Mucosa of rectum (tissue), 2 donors: ENCODE data around the gene YPEL4.
"Not testable (repeated sequence)": the region's sequence is repeated elsewhere in the genome, so short reads cannot be mapped to it uniquely, and the experiment has no call there.

Source experiments
- H3K27ac ChIP-seq, 2 donors: one replicate each; pipeline ENCODE4 v1.7.0; 2013; ENCODE audit warnings: inconsistent platforms in 2 of 2, low read depth in 2 of 2, low read length in 2 of 2
- H3K27me3 ChIP-seq, 2 donors: one replicate each; pipeline ENCODE4 v1.7.0; 2013; ENCODE audit warnings: low read length in 2 of 2; ENCODE audit not compliant: control insufficient read depth in 2 of 2, insufficient read depth in 2 of 2
- H3K36me3 ChIP-seq, 2 donors: one replicate each; pipeline ENCODE4 v1.7.0; 2013; ENCODE audit warnings: low read length in 2 of 2; ENCODE audit not compliant: control insufficient read depth in 2 of 2, insufficient read depth in 2 of 2
- H3K4me1 ChIP-seq, 2 donors: one replicate each; pipeline ENCODE4 v1.7.0; 2013; ENCODE audit warnings: low read length in 2 of 2, mild to moderate bottlenecking in 1 of 2; ENCODE audit not compliant: control insufficient read depth in 2 of 2, insufficient read depth in 2 of 2
- H3K4me3 ChIP-seq, 2 donors: one replicate each; pipeline ENCODE4 v1.7.0; 2013; ENCODE audit warnings: low read length in 2 of 2
- H3K9ac ChIP-seq, 2 donors: one replicate each; pipeline ENCODE4 v1.7.0; 2013; ENCODE audit warnings: low read length in 2 of 2, low read depth in 1 of 2, mild to moderate bottlenecking in 1 of 2
- H3K9me3 ChIP-seq, 2 donors: one replicate each; pipeline ENCODE4 v1.7.0; 2013; ENCODE audit warnings: low read length in 2 of 2; ENCODE audit not compliant: control insufficient read depth in 2 of 2
- donor health status: healthy.
- donor health status: Normal muscosa, but diverticular disease.

YPEL4 gene, protein sequence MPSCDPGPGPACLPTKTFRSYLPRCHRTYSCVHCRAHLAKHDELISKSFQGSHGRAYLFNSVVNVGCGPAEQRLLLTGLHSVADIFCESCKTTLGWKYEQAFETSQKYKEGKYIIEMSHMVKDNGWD

DNA sequence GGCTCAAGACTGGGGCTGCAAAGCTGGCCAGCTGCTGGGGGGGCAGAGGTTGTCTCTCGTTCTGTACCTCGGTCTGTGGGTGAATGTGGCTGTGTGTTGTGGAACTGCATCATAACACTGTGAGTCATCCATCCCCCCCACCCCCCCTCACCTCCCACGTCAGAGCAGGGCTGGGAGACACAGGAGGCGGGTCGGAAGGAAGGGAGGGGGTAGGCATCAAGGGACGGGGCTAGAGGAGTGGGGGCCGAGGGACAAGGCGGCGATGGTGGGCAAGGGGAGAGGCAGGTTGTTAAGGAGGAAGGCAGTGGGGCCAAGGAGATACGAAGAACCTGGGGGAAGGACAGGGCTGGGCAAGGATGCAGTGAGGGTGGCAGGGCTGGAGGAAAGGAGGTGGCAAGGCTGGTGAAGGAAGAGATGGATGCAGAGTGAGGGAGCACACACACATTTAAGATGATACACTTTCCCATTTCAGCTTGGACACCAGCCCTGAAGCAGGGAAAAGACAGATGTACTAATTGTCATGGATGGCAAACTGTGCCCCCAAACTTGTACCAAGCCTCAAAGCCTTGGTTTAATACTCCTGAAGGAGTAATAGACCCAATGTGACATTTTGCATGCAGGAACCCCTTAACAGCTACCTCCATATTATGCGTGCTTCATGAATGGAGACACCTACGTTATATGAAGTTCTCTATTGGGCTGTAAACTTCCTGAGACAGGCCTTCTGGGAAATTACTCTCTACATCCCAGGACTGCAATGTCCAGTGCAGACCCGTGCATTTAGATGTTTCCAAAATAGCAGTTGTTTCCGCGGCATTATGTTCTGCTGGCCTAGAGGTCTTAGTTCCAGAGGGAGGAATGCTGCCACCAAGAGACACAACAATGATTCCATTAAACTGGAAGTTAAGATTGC is at the start of gene YPEL4:
Gene YPEL4, minus strand, starts transcription at position 87 of the 913 bp plus-strand sequence. CDS start 2,805 bp downstream, outside the sequence.
- peaks cover 33 to 41% of the 10 kb centered on the region in 2 donors for H3K27me3 ChIP-seq

DNA sequence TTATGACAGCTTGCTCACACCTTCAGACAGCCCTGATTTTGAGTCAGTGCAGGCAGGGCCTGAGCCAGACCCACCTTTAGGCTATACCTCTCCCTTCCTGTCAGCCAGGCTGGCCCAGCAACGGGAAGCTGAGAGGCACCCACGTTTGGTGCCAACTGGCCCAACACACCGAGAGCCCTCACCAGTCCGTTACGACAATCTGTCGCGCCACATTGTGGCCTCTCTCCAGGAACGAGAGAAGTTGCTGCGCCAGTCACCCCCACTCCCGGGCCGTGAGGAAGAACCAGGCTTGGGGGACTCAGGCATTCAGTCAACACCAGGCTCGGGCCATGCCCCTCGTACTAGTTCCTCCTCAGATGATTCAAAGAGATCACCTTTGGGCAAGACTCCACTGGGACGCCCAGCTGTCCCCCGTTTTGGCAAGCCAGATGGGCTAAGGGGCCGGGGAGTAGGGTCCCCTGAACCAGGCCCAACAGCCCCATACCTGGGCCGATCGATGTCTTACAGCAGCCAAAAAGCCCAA is 49.2 kb upstream of the YPEL4 start:
- Histone ChIP-seq H3K4me3 (no peak overlapping the region), H3K27ac (no peak overlapping the region), H3K36me3 (peaks cover 62 to 66% of the 10 kb centered on the region in 2 donors), H3K4me1 (no peaks in the 10 kb centered on the region), H3K9ac (no peak overlapping the region), H3K27me3 (no peaks in the 10 kb centered on the region), H3K9me3 (no peaks in the 10 kb centered on the region)

More for the DNA sequence above, at the start of gene YPEL4:
- Histone ChIP-seq H3K27ac (peak within 1 kb of the TSS in 1 of 2 donors; percentile 16), H3K36me3 (no peaks in the 10 kb centered on the region), H3K4me3 (peak within 1 kb of the TSS; percentile 47 to 62), H3K9ac (no peak within 1 kb of the TSS), H3K4me1 (peaks cover 6 to 20% of the 10 kb centered on the region in 2 donors), H3K9me3 (no peaks in the 10 kb centered on the region)

DNA sequence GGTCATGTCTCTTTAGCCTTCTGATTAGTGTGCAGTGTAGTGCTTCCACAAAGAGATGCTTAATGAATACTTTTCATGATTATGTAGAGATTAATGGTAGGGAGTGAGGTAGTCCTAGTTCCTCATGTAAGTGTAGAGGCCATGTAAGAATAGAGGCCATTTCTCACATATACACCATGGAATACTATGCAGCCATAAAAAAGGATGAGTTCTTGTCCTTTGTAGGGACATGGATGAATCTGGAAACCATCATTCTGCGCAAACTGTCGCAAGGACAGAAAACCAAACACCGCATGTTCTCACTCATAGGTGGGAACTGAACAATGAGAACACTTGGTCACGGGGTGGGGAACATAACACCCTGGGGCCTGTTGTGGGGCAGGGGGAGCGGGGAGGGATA is 40.8 kb upstream of the YPEL4 start:
- not testable (repeated sequence) for H3K4me1 ChIP-seq, H3K27ac ChIP-seq, H3K9me3 ChIP-seq, H3K27me3 ChIP-seq, H3K9ac ChIP-seq, H3K4me3 ChIP-seq
- H3K36me3 ChIP-seq = peaks cover 70 to 74% of the 10 kb centered on the region in 2 donors

DNA sequence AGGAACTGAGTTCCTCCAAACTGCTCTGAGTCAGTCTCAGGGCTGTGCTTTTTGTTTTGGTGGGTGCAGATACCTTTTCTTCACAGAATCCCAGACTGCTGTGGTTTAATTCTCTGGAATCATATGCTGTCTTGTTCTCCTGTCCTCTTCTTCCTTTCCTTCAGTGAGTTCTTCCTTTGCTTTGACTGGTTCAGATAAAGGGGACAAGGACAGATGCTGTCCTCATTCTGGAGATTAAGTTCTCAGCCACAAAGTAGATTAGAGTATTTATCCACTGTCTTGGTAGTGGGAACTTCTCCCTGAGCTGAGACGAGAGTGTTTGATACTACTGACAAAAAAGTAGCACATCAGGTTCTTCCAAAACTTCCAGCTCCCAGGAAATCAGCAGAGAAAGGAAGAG is 31.5 kb upstream of the YPEL4 start:
- Histone ChIP-seq H3K9ac (no peak overlapping the region), H3K27ac (no peak overlapping the region), H3K27me3 (no peaks in the 10 kb centered on the region), H3K4me1 (peaks cover 0 to 3% of the 10 kb centered on the region in 2 donors), H3K4me3 (no peak overlapping the region), H3K36me3 (peaks cover 50 to 59% of the 10 kb centered on the region in 2 donors), H3K9me3 (no peaks in the 10 kb centered on the region)

DNA sequence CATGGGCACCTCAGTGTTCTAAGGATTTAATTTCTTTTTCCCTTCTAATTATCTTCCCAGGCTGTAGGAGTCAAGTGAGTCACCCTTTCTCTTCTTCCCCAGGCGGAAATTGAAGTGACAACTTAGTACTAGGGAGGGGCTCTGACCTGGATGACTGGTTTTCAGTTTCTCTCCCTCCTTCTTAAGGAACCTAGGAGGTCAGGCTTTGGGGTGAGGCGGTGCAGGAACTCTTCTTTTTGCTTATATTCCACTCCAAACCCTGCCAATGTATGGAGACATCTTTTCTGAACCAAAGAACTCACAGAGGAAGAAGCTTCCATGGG is 30.8 kb upstream of the YPEL4 start:
- Histone ChIP-seq H3K9ac (no peak overlapping the region), H3K9me3 (no peaks in the 10 kb centered on the region), H3K4me1 (peaks cover 0 to 3% of the 10 kb centered on the region in 2 donors), H3K36me3 (peaks cover 53 to 59% of the 10 kb centered on the region in 2 donors), H3K27ac (no peak overlapping the region), H3K4me3 (no peak overlapping the region), H3K27me3 (no peaks in the 10 kb centered on the region)

DNA sequence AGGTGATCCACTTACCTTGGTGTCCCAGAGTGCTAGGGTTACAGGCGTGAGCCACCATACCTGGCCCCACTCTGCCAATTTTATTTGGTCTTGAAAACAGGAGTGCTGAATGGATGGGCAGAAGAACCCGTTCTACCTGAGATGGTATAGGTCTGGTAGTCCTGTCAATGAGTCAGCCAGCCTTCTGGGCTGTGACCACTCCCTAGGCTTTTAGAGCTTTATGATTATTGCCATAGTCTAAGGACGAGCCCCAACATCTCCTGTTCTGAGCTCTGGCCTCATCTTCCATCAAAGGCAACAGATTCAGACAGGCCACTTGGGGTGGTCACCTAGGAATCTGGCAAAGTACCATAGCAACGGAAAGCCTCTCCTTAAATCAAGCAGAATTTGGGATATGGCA is 29.7 kb upstream of the YPEL4 start:
- H3K9me3 ChIP-seq = no peaks in the 10 kb centered on the region
- H3K9ac ChIP-seq = no peak overlapping the region
- no peak overlapping the region for H3K27ac ChIP-seq
- H3K4me3 ChIP-seq = no peak overlapping the region
- peaks cover 50 to 57% of the 10 kb centered on the region in 2 donors for H3K36me3 ChIP-seq
- peaks cover 0 to 3% of the 10 kb centered on the region in 2 donors for H3K4me1 ChIP-seq
- no peaks in the 10 kb centered on the region for H3K27me3 ChIP-seq

DNA sequence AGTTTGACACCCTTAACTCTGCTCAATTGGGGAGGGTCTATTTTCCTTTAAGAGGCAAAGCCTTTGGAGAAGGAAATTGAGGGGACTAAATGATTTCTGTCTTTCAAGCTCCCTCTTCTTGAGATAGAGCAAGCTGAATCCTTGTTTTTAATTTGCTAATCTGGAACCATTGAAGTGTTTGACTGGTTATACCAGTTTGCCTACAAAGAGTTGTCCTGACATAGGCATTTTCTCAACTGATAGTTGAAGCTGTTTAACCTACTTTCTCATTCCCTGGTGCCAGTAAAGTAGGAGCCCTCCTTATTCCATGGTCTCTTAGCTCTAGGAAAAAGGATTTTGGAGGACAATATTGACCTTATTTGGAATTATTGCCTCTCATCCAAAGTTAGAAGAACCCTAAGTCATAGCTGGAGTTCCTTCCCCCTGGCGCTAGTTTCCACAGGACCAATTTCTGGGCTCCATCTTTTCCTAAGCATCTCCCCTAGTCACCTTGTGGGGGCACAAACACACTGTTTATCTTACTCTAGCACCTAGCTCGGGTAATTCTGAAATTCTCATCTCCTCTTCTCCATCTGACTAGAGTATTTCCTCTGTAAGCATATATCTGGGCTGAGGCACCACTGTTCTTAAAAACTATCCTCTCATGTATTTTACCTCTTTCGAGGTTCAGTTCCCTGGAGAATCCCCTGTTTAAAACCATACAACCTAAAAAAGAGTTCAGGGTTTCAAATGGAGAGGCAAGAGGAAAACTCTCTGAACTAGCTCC is 25.6 kb upstream of the YPEL4 start:
- no peak overlapping the region for H3K27ac ChIP-seq
- no peak overlapping the region for H3K4me3 ChIP-seq
- peaks cover 45 to 62% of the 10 kb centered on the region in 2 donors for H3K36me3 ChIP-seq
- H3K9me3 ChIP-seq = no peaks in the 10 kb centered on the region
- no peaks in the 10 kb centered on the region for H3K27me3 ChIP-seq
- no peak overlapping the region for H3K9ac ChIP-seq
- peaks cover 2 to 3% of the 10 kb centered on the region in 2 donors for H3K4me1 ChIP-seq

DNA sequence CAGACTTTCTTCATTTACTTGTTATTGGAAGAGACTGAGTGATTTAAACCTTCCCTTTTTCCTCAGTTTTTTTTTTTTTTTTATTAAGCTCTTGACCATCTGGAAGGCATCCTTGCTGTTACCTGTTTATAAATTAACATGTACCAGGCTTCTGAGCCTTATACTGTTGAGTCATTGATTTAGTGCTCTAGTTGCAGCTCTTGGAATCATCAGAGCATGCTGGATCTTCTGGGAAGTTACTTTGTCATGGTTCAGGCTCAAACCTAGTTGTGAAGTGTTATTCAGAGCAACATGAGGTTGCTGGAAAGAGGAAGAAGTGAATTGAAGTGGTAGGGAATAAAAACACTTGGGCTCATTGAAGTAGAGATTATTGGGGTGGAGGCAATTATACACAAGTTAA is 24.5 kb upstream of the YPEL4 start:
- Histone ChIP-seq H3K9ac (no peak overlapping the region), H3K4me1 (peaks cover 4 to 13% of the 10 kb centered on the region in 2 donors), H3K36me3 (peaks cover 42 to 55% of the 10 kb centered on the region in 2 donors), H3K9me3 (no peaks in the 10 kb centered on the region), H3K27ac (no peak overlapping the region), H3K27me3 (no peaks in the 10 kb centered on the region), H3K4me3 (no peak overlapping the region)

DNA sequence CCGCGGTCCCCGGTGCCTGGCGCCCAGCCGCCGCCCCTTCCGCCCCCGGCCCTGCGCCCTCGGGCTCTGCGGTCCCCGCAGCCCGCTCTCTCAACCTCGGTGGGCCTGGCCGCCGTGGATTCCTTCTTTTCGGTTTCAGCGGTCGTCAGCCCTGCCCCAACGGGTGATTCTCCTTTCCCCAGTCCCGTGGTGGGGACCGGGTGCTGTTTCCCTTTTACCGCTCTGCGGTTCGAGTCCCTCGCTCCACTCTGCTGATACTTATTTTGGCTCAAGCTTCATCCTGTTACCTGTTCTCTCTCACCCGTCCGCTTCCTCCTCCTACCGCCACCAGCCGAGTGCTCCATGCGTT is 18.7 kb upstream of the YPEL4 start:
- peak overlapping the region; percentile 98 to 99 for H3K9ac ChIP-seq
- no peaks in the 10 kb centered on the region for H3K9me3 ChIP-seq
- peak overlapping the region; percentile 99 for H3K27ac ChIP-seq
- peaks cover 14 to 21% of the 10 kb centered on the region in 2 donors for H3K4me1 ChIP-seq
- H3K27me3 ChIP-seq = no peaks in the 10 kb centered on the region
- H3K4me3 ChIP-seq = peak overlapping the region; percentile 85 to 99
- H3K36me3 ChIP-seq = peaks cover 13 to 24% of the 10 kb centered on the region in 2 donors
